ENCODE measurements around the gene BBS9.
A peak's percentile ranks its signal among the peaks of the same experiment; 100 is the strongest.

BBS9 gene

DNA sequence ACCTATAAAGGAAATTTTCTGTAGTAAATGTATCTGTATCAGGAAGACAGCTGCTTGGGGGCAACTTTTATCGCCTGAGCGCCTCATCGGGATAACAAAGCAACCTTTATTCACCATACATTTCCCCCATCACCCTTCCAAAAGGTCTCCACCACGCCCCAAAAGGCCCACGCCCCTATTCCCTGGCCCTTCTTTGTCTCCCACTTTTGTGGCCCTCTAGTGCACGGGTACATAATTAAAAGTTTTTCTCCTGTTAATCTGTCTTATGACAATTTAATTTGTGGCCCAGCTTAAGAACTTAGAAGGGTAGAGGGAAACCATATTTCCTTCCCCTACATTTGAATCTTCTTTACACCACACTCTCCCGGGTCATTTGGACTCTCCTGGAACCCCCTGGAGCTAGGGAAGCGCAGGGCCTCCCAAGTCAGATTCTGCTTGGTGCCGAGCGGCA, 20.8 kb upstream of the BBS9 start:
- H3K4me3 ChIP-seq (ENCODE audit: low read length), result peak overlapping the region; percentile 77
- TF ChIP-seq CTCF (conservative IDR thresholded peaks at IDR 0.05; ENCODE audit: low read length), result no peak
- DNase-seq (ENCODE audit: low read depth), result peak; percentile 3

DNA sequence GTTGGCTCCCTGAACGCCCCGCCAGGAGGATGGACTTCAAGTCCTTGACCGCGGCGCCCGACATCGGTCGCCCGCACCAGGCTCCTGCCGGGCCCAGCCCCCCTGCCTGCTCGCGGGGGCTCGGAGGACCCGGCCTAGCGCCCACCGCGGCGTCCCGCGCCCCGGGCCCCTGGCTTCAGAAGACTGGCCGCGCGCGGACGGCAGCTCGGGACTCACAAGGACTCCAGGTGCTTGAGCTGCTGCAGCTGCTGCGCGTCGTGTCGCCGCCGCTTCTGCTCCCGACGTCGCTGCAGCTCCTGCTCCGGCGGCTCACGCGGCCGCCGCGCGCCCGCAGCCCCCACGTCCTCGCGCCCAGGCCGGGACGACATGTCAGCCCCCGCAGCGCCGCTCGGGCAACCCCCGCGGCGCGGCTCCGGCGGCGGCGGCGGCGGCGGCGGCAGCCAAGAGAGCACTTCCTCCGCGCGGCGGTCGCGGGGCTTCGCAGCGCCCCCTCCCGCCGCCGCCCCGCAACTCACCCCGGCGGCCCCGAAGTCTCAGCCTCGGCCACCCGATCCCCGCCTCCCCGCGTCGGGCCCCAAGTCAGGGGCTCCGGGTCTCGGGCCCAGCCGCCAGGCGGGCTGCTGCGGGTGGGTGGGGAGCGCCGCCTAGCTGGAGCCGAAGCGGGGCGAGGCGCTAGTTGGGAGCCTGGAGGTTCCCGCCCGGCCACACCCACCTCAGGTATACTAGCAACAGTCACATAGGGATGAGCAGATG, 20.2 kb upstream of the BBS9 start, which contains the start of gene RP9:
RP9 (minus strand) TSS at position 400 of the 753 bp plus-strand sequence; CDS start at position 368, 32 bp downstream.
- TF ChIP-seq CTCF (conservative IDR thresholded peaks at IDR 0.05; ENCODE audit: low read length), result no peak
- peak within 1 kb of the TSS; percentile 77 for H3K4me3 ChIP-seq (ENCODE audit: low read length)
- DNase-seq (ENCODE audit: low read depth), result peak; percentile 49

- no peak for TF ChIP-seq CTCF (conservative IDR thresholded peaks at IDR 0.05; ENCODE audit: low read length)
- H3K4me3 ChIP-seq (ENCODE audit: low read length), result peak overlapping the region; percentile 64
- no peak for DNase-seq (ENCODE audit: low read depth)
Observed at GRCh38 chr7:33109758-33110238, 19.6 kb upstream of the BBS9 start.

GRCh38 chr7:33111614-33112013, 17.8 kb upstream of the BBS9 start:
- TF ChIP-seq CTCF (conservative IDR thresholded peaks at IDR 0.05; ENCODE audit: low read length), result no peak
- H3K4me3 ChIP-seq (ENCODE audit: low read length), result no peak overlapping the region
- DNase-seq (ENCODE audit: low read depth), result no peak

DNA sequence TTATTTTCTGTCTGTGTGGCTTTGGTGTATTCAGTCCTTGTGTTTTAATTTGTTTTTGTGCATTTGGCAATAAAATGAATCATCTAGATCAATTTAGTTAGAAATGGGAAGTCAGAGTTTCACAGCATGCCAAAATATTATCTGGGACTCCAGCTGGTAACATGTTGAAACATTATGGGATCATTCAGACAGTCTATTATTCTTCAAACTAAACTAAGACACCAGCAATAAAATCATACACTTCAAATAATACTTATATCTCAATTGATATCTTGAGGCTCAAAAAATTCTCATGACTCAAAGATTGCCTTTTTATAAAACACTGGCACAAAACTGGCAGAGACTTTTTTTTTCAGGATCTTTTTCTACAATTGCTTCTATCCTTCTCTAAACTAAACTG, 14.4 kb upstream of the BBS9 start:
- DNase-seq (ENCODE audit: low read depth), result no peak
- no peak overlapping the region for H3K4me3 ChIP-seq (ENCODE audit: low read length)
- no peak for TF ChIP-seq CTCF (conservative IDR thresholded peaks at IDR 0.05; ENCODE audit: low read length)

DNA sequence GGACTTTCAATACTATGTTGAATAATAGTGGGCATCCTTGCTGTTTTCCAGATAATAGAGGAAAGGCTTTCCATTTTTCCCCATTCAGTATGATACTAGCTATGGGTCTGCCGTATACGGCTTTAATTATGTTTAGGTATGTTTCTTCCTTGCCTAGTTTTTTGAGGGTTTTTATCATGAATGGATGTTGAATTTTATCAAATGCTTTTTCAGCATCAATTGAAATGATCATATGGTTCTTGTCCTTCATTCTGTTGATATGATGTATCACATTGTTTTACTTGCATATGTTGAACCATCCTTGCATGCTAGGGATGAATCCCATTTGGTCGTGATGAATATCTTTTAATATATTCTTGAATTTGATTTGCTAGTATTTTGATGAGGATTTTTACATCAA, 11.0 kb upstream of the BBS9 start:
- H3K4me3 ChIP-seq (ENCODE audit: low read length), result no peak overlapping the region
- DNase-seq (ENCODE audit: low read depth), result no peak
- no peak for TF ChIP-seq CTCF (conservative IDR thresholded peaks at IDR 0.05; ENCODE audit: low read length)

DNA sequence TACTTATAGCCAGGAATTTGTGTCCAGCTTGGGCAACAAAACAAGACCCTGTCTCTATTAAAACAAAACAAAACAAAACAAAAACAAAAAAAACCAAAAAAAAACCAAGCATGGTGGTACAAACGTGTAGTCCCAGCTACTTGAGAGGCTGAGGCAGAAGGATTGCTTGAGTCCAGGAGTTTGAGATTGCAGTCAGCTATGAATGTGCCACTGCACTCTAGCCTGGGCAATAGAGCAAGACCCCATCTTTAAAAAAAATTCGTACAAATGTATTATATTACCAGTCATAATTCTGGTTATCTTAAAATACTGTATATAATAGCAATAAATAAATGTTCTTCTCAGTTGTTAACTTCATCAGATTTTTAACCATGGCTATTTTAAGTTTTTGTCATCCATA, 2.3 kb upstream of the BBS9 start:
- DNase-seq (ENCODE audit: low read depth), result no peak
- no peak for TF ChIP-seq CTCF (conservative IDR thresholded peaks at IDR 0.05; ENCODE audit: low read length)
- H3K4me3 ChIP-seq (ENCODE audit: low read length), result no peak overlapping the region

Measured in AG10803 (cell line).